Right lobe of liver (tissue), 6 donors: ENCODE measurements around the gene NVL. TPM values are rescaled to one million over a fixed set of nuclear protein-coding genes. Genes with fewer than 3 reads are reported as not detected.

Experiments
- ATAC-seq, 4 donors: fragments of 200-7000 bp; cut with Tn5 transposase; one replicate each; pipeline ENCODE4 v1.9.1; 2020; ENCODE audit warnings: mild to moderate bottlenecking in 4 of 4, moderate library complexity in 4 of 4
- DNase-seq, 3 donors: peaks; one replicate each; pipeline ENCODE4 v3.0.0-alpha.2; 2020
- H3K27ac ChIP-seq, 3 donors: fragments of 200-600 bp; one replicate each; pipeline ENCODE4 v1.8.0; 2022
- H3K27me3 ChIP-seq, 2 donors: fragments of 200-600 bp; one replicate each; pipeline ENCODE4 v1.8.0; 2022
- H3K36me3 ChIP-seq, 4 donors: fragments of 200-600 bp; sonication (generic) in 1 of 4; one replicate each; pipeline versions ENCODE4 v1.5.1 to v1.8.0; 2017 to 2022; ENCODE audit warnings: control low read depth in 1 of 4
- H3K4me1 ChIP-seq, 4 donors: fragments of 200-600 bp; sonication (generic) in 1 of 4; one replicate each; pipeline versions ENCODE4 v1.5.1 to v1.8.0; 2017 to 2022; ENCODE audit warnings: control low read depth in 1 of 4
- H3K4me3 ChIP-seq, 3 donors: fragments of 200-600 bp; one replicate each; pipeline ENCODE4 v1.8.0; 2022
- H3K9me3 ChIP-seq, 4 donors: fragments of 200-600 bp; sonication (generic) in 1 of 4; one replicate each; pipeline versions ENCODE4 v1.5.1 to v1.8.0; 2017 to 2022; ENCODE audit warnings: control low read depth in 1 of 4
- POLR2A ChIP-seq: fragments of 450-650 bp; IDR thresholded peaks from one replicate; pipeline ENCODE4 v1.6.1; 2017; ENCODE audit warnings: antibody characterized with exemption, mild to moderate bottlenecking
- WGBS: methylation state at CpG from one replicate; pipeline ENCODE4 v1.1.6; 2018; ENCODE audit warnings: low coverage, low lambda C conversion rate; ENCODE audit not compliant: insufficient coverage; ENCODE audit errors: missing lambda C conversion rate; 5-methylcytosine and 5-hydroxymethylcytosine counted together
- intact Hi-C, 2 donors: fragments of 100-400 bp; cut with DNase I; formaldehyde crosslinking; loops; one replicate each; pipeline versions ENCODE4 v1.11.2 to v1.14.1; 2022
- long read RNA-seq: library from polyadenylated mRNA; unstranded; transcript quantifications from one replicate; pipeline ENCODE4 v2.0.0, GENCODE V29; 2019
- total RNA-seq, 6 experiments: library from RNA; depleted of rRNA in 2 of 6; stranded (reverse); fragments of >200 nt in 2 of 6; fragmentation: NEBNext Ultra II Directional in 3 of 6; extraction: Animal tissue kit (Norgen Biotek cat#: 25700) in 3 of 6; gene quantifications; one replicate each; pipeline versions ENCODE4 v1.1.0 to v1.2.4, GENCODE V29; 2016 to 2023
- TF ChIP-seq, protein P1 (sequence below), 4 donors: fragments of 200-600 bp in 3 of 4; fragments of 450-650 bp in 1 of 4; IDR thresholded peaks; one replicate each; pipeline versions ENCODE4 v1.5.1 to v1.8.0; 2016 to 2022; ENCODE audit warnings: antibody characterized with exemption in 4 of 4, mild to moderate bottlenecking in 2 of 4
- donor health status: DM: no; HTN: yes; CAD: no.
- donor health status: DM: no; HTN: no; CAD: no.
- donor health status: DM: no; HTN: no; CAD: no.
- donor health status: DM: no; HTN: yes; CAD: no.
- donor health status: DM: no; HTN: yes; CAD: no.

The NVL gene
- 1 to 10 TPM; 4.5 to 8.9 (median 6.8) TPM for total RNA-seq
- long read RNA-seq, result 0 reads

- peak within 1 kb of the TSS; percentile 93 to 97 (median 97) for H3K27ac ChIP-seq
- peak; percentile 59 for TF ChIP-seq POLR2A
- TF ChIP-seq, protein P1, sequence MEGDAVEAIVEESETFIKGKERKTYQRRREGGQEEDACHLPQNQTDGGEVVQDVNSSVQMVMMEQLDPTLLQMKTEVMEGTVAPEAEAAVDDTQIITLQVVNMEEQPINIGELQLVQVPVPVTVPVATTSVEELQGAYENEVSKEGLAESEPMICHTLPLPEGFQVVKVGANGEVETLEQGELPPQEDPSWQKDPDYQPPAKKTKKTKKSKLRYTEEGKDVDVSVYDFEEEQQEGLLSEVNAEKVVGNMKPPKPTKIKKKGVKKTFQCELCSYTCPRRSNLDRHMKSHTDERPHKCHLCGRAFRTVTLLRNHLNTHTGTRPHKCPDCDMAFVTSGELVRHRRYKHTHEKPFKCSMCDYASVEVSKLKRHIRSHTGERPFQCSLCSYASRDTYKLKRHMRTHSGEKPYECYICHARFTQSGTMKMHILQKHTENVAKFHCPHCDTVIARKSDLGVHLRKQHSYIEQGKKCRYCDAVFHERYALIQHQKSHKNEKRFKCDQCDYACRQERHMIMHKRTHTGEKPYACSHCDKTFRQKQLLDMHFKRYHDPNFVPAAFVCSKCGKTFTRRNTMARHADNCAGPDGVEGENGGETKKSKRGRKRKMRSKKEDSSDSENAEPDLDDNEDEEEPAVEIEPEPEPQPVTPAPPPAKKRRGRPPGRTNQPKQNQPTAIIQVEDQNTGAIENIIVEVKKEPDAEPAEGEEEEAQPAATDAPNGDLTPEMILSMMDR (IDR thresholded peaks at IDR 0.05), result no peak
These were observed at the start of gene NVL for GRCh38 chr1:224329842-224330753. TSS of gene NVL (minus strand) at chr1:224330172. CDS start at chr1:224330127, 45 bp downstream.

GRCh38 chr1:224378855-224379631 is 49.1 kb upstream of the NVL start:
- H3K27me3 ChIP-seq, result no peaks in the 10 kb centered on the region
- TF ChIP-seq POLR2A, result no peak
- TF ChIP-seq, protein P1 (IDR thresholded peaks at IDR 0.05), result no peak
- no peaks in the 10 kb centered on the region for H3K9me3 ChIP-seq
- intact Hi-C loops, result no loop called here
- no peak overlapping the region for H3K4me3 ChIP-seq
- H3K27ac ChIP-seq, result no peak overlapping the region
- peak in 1 of 4 donors; percentile 11 for ATAC-seq
- 78% methylated on average over 7 of the region's 7 CpGs for WGBS
- H3K36me3 ChIP-seq, result peaks cover 0 to 12% (median 4%) of the 10 kb centered on the region in 4 donors
- H3K4me1 ChIP-seq, result peaks cover 0 to 3% (median 0%) of the 10 kb centered on the region in 4 donors
- no peak for DNase-seq

More at GRCh38 chr1:224329842-224330753, at the start of gene NVL:
- H3K36me3 ChIP-seq, result no peaks in the 10 kb centered on the region
- intact Hi-C loops, result loop anchor here in 1 of 2 donors (10.0 kb wide), 1 partner anchor 215 kb away; the partner anchor contains the start of gene FBXO28
- H3K27me3 ChIP-seq, result no peaks in the 10 kb centered on the region
- under 1% methylated on average over 32 of the region's 52 CpGs for WGBS
- peak within 1 kb of the TSS; percentile 84 to 95 (median 87) for H3K4me3 ChIP-seq
- H3K9me3 ChIP-seq, result no peaks in the 10 kb centered on the region
- ATAC-seq (peak; percentile 95 to 97 (median 96)), DNase-seq (peak; percentile 87 to 89 (median 89))
- H3K4me1 ChIP-seq, result peaks cover 0 to 23% (median 3%) of the 10 kb centered on the region in 4 donors

- WGBS, result 86% methylated on average over 2 of the region's 2 CpGs
These were observed 47.7 kb upstream of the NVL start for GRCh38 chr1:224377676-224378006.

DNA sequence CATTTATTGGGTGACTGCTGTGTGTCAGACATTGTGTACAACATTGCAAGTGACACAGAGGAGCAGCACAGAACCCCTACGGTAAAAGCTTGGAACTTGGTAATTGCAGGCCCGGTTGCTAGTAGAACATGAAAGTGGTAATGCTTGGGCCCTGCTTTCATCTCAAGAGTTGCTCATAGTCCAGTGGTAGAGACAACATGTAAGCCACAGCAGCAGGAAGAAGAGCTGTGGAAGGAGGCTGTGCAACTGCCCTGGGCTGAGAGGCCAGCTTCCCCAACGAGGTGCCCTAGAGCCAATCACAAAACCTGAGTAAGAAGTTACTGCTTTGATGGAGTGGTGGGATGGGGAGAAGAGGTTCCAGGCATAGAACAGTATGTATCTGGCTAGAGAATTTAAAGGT is 45.1 kb upstream of the NVL start:
- ATAC-seq (no peak), DNase-seq (no peak)
- H3K4me1 ChIP-seq, result peaks cover 0 to 3% (median 0%) of the 10 kb centered on the region in 4 donors
- H3K27me3 ChIP-seq, result no peaks in the 10 kb centered on the region
- no peak overlapping the region for H3K27ac ChIP-seq
- intact Hi-C loops, result no loop called here
- H3K4me3 ChIP-seq, result no peak overlapping the region
- TF ChIP-seq, protein P1 (IDR thresholded peaks at IDR 0.05), result no peak
- no peak for TF ChIP-seq POLR2A
- no peaks in the 10 kb centered on the region for H3K9me3 ChIP-seq
- WGBS, result 71% methylated on average over 3 of the region's 3 CpGs
- peaks cover 0 to 42% (median 9%) of the 10 kb centered on the region in 4 donors for H3K36me3 ChIP-seq

More at GRCh38 chr1:224377676-224378006, 47.7 kb upstream of the NVL start:
- no peaks in the 10 kb centered on the region for H3K9me3 ChIP-seq
- H3K4me3 ChIP-seq, result no peak overlapping the region
- peaks cover 0 to 3% (median 0%) of the 10 kb centered on the region in 4 donors for H3K4me1 ChIP-seq
- DNase-seq (no peak), ATAC-seq (peak in 2 of 4 donors; percentile 23 to 84)
- no peak overlapping the region for H3K27ac ChIP-seq
- no peaks in the 10 kb centered on the region for H3K27me3 ChIP-seq
- intact Hi-C loops, result no loop called here
- H3K36me3 ChIP-seq, result peaks cover 0 to 18% (median 4%) of the 10 kb centered on the region in 4 donors
- no peak for TF ChIP-seq POLR2A
- TF ChIP-seq, protein P1 (IDR thresholded peaks at IDR 0.05), result no peak
